Mesodermal cell (in vitro differentiated cells): ENCODE results near the gene MAP7D1. TPM values are rescaled to one million over a fixed set of nuclear protein-coding genes. Genes with fewer than 3 reads are reported as not detected.
A peak's percentile ranks its signal among the peaks of the same experiment; 100 is the strongest.

ENCODE experiments used
- H3K27ac ChIP-seq: 2 replicates; pipeline ENCODE4 v1.7.0; 2013; ENCODE audit warnings: mild to moderate bottlenecking, low read depth, low read length, moderate library complexity; ENCODE audit not compliant: severe bottlenecking
- H3K36me3 ChIP-seq: 2 replicates; pipeline ENCODE4 v1.7.1; 2013; ENCODE audit warnings: mild to moderate bottlenecking, low read length, moderate library complexity; ENCODE audit not compliant: control insufficient read depth, insufficient read depth
- H3K4me1 ChIP-seq: one replicate; pipeline ENCODE4 v1.7.1; 2013; ENCODE audit warnings: mild to moderate bottlenecking, low read length; ENCODE audit not compliant: insufficient read depth, control insufficient read depth, poor library complexity, severe bottlenecking
- H3K4me3 ChIP-seq: 2 replicates; pipeline ENCODE4 v1.7.0; 2013; ENCODE audit warnings: low read length, control low read depth, mild to moderate bottlenecking; ENCODE audit not compliant: insufficient read depth, poor library complexity, severe bottlenecking; ENCODE audit errors: extremely low read depth
- H3K9me3 ChIP-seq: 2 replicates; pipeline ENCODE4 v1.7.1; 2013; ENCODE audit warnings: mild to moderate bottlenecking, low read length, moderate library complexity; ENCODE audit not compliant: control insufficient read depth
- WGBS, 2 experiments: methylation state at CpG; one replicate each; pipeline ENCODE4 v1.1.5; 2013; ENCODE audit warnings: missing lambda C conversion rate in 2 of 2; ENCODE audit not compliant: insufficient coverage in 2 of 2; 5-methylcytosine and 5-hydroxymethylcytosine counted together
- polyA plus RNA-seq, 2 experiments: library from polyadenylated mRNA; stranded (reverse); fragments of 50-300 nt; gene quantifications; one replicate each; pipeline ENCODE4 v1.2.3, GENCODE V29; 2013

MAP7D1 gene
- polyA plus RNA-seq (2013, experiment 1 of 2), result 148 TPM
- polyA plus RNA-seq (2013, experiment 2 of 2), result 124 TPM

- H3K4me1 ChIP-seq, result peaks cover 59% of the 10 kb centered on the region
- peak within 1 kb of the TSS; percentile 96 for H3K4me3 ChIP-seq
- H3K36me3 ChIP-seq, result peaks cover 29% of the 10 kb centered on the region
- H3K9me3 ChIP-seq, result no peaks in the 10 kb centered on the region
- H3K27ac ChIP-seq, result peak within 1 kb of the TSS; percentile 96
- 0 to 1% methylated on average over 53 to 73 of the region's 88 CpGs for WGBS, 2 experiments
Observed at GRCh38 chr1:36155408-36156328, at the start of gene MAP7D1. Gene MAP7D1 (plus strand): TSS chr1:36156160. CDS start chr1:36156418, 258 bp downstream.

GRCh38 chr1:36106269-36106668 lies 49.7 kb upstream of the MAP7D1 start:
- H3K4me1 ChIP-seq, result peaks cover 9% of the 10 kb centered on the region
- no peak overlapping the region for H3K27ac ChIP-seq
- WGBS, 2 experiments, result 87 to 92% methylated on average over 1 to 3 of the region's 5 CpGs
- no peaks in the 10 kb centered on the region for H3K9me3 ChIP-seq
- H3K4me3 ChIP-seq, result no peak overlapping the region
- no peaks in the 10 kb centered on the region for H3K36me3 ChIP-seq

- WGBS, 2 experiments, result 92 to 99% methylated on average over 8 of the region's 9 CpGs
- Histone ChIP-seq H3K4me3 (no peak overlapping the region), H3K36me3 (no peaks in the 10 kb centered on the region), H3K27ac (no peak overlapping the region), H3K9me3 (no peaks in the 10 kb centered on the region), H3K4me1 (peaks cover 9% of the 10 kb centered on the region)
Observed at GRCh38 chr1:36107394-36107793, 48.6 kb upstream of the MAP7D1 start.

- Histone ChIP-seq H3K27ac (no peak overlapping the region), H3K4me1 (peaks cover 9% of the 10 kb centered on the region), H3K9me3 (no peaks in the 10 kb centered on the region), H3K36me3 (no peaks in the 10 kb centered on the region), H3K4me3 (no peak overlapping the region)
- WGBS, 2 experiments, result 81 to 93% methylated on average over 3 to 12 of the region's 14 CpGs
Observed at GRCh38 chr1:36108314-36108713, 47.6 kb upstream of the MAP7D1 start.

GRCh38 chr1:36109041-36109679 lies 46.8 kb upstream of the MAP7D1 start:
- Histone ChIP-seq H3K36me3 (no peaks in the 10 kb centered on the region), H3K4me1 (peaks cover 9% of the 10 kb centered on the region), H3K4me3 (no peak overlapping the region), H3K27ac (no peak overlapping the region), H3K9me3 (no peaks in the 10 kb centered on the region)
- 93 to 96% methylated on average over 5 to 7 of the region's 11 CpGs for WGBS, 2 experiments

GRCh38 chr1:36111151-36111550 lies 44.8 kb upstream of the MAP7D1 start:
- Histone ChIP-seq H3K36me3 (no peaks in the 10 kb centered on the region), H3K4me1 (peaks cover 11% of the 10 kb centered on the region), H3K4me3 (no peak overlapping the region), H3K27ac (no peak overlapping the region), H3K9me3 (no peaks in the 10 kb centered on the region)
- WGBS, 2 experiments, result 82 to 86% methylated on average over 3 to 4 of the region's 4 CpGs

- H3K9me3 ChIP-seq, result no peaks in the 10 kb centered on the region
- no peak overlapping the region for H3K27ac ChIP-seq
- H3K4me1 ChIP-seq, result peaks cover 10% of the 10 kb centered on the region
- no peak overlapping the region for H3K4me3 ChIP-seq
- WGBS, 2 experiments, result 92 to 93% methylated on average over 9 of the region's 9 CpGs
- no peaks in the 10 kb centered on the region for H3K36me3 ChIP-seq
Observed at GRCh38 chr1:36112823-36113222, 43.1 kb upstream of the MAP7D1 start.

- H3K9me3 ChIP-seq, result no peaks in the 10 kb centered on the region
- no peak overlapping the region for H3K27ac ChIP-seq
- 74 to 75% methylated on average over 4 to 5 of the region's 5 CpGs for WGBS, 2 experiments
- H3K36me3 ChIP-seq, result no peaks in the 10 kb centered on the region
- H3K4me1 ChIP-seq, result peaks cover 4% of the 10 kb centered on the region
- H3K4me3 ChIP-seq, result no peak overlapping the region
Observed at GRCh38 chr1:36114371-36114770, 41.6 kb upstream of the MAP7D1 start.

- no peaks in the 10 kb centered on the region for H3K9me3 ChIP-seq
- whole genome bisulfite sequencing, 2 experiments, result 76 to 77% methylated on average over 15 to 17 of the region's 18 CpGs
- H3K4me1 ChIP-seq, result peaks cover 3% of the 10 kb centered on the region
- no peaks in the 10 kb centered on the region for H3K36me3 ChIP-seq
- no peak overlapping the region for H3K4me3 ChIP-seq
- no peak overlapping the region for H3K27ac ChIP-seq
Observed at GRCh38 chr1:36115200-36115669, 40.7 kb upstream of the MAP7D1 start.

- H3K36me3 ChIP-seq, result no peaks in the 10 kb centered on the region
- no peak overlapping the region for H3K4me3 ChIP-seq
- no peak overlapping the region for H3K27ac ChIP-seq
- H3K4me1 ChIP-seq, result peaks cover 3% of the 10 kb centered on the region
- H3K9me3 ChIP-seq, result no peaks in the 10 kb centered on the region
- WGBS, 2 experiments, result 67 to 70% methylated on average over 3 to 5 of the region's 5 CpGs
Observed at GRCh38 chr1:36115931-36116330, 40.0 kb upstream of the MAP7D1 start.
